Stimulated activated CD4-positive, alpha-beta T cell treated with anti-CD3 and anti-CD28 coated beads, Interleukin-1b, Interleukin-23, amount 100 ng/mL, for 1 hour (primary cell): ENCODE data around the gene GGA2.
"Not testable (repeated sequence)": the region's sequence is repeated elsewhere in the genome, so short reads cannot be mapped to it uniquely, and the experiment has no call there.

Experiments used
- DNase-seq, 2 donors: peaks; one replicate each; pipeline ENCODE4 v3.0.0-alpha.2; 2020; ENCODE audit warnings: low read depth in 2 of 2

Gene GGA2, protein sequence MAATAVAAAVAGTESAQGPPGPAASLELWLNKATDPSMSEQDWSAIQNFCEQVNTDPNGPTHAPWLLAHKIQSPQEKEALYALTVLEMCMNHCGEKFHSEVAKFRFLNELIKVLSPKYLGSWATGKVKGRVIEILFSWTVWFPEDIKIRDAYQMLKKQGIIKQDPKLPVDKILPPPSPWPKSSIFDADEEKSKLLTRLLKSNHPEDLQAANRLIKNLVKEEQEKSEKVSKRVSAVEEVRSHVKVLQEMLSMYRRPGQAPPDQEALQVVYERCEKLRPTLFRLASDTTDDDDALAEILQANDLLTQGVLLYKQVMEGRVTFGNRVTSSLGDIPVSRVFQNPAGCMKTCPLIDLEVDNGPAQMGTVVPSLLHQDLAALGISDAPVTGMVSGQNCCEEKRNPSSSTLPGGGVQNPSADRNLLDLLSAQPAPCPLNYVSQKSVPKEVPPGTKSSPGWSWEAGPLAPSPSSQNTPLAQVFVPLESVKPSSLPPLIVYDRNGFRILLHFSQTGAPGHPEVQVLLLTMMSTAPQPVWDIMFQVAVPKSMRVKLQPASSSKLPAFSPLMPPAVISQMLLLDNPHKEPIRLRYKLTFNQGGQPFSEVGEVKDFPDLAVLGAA

DNA sequence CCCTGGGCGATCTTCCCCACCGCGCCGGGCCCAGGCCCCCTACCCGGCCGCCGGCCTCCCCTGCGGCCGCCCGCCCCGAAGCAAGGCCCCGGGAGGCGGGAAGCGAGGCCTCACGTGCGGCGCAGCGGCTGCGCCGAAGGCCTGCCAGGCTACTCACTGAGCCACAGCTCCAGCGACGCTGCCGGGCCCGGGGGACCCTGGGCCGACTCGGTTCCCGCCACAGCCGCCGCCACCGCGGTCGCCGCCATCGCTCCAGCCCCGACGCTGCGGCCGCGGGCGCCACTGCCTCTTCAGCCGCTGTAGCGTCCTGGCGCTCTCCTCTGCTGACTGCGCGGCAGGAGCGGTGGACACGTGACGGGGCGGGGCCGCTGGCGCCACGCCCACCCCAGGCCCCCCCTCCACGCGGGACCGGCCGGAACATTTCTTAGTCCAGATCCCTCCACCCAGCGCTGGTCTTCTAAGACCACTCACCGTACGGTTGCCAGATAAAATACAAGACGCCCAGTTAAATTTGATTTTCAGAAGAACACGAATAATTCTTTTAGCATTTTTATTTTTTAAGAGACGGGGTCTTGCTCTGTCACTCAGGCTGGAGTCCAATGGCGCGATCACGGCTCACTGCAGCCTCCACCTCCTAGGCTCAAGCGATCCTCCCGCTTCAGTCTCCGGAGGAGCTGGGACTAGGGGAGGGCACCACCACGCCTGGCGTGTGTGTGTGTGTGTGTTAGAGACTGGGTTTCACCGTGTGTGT, at the start of gene GGA2:
Gene GGA2 (minus strand): TSS at position 331 of the 751 bp plus-strand sequence. CDS start 83 bp downstream, at position 248.
- DNase-seq: peak; percentile 52 to 74

DNA sequence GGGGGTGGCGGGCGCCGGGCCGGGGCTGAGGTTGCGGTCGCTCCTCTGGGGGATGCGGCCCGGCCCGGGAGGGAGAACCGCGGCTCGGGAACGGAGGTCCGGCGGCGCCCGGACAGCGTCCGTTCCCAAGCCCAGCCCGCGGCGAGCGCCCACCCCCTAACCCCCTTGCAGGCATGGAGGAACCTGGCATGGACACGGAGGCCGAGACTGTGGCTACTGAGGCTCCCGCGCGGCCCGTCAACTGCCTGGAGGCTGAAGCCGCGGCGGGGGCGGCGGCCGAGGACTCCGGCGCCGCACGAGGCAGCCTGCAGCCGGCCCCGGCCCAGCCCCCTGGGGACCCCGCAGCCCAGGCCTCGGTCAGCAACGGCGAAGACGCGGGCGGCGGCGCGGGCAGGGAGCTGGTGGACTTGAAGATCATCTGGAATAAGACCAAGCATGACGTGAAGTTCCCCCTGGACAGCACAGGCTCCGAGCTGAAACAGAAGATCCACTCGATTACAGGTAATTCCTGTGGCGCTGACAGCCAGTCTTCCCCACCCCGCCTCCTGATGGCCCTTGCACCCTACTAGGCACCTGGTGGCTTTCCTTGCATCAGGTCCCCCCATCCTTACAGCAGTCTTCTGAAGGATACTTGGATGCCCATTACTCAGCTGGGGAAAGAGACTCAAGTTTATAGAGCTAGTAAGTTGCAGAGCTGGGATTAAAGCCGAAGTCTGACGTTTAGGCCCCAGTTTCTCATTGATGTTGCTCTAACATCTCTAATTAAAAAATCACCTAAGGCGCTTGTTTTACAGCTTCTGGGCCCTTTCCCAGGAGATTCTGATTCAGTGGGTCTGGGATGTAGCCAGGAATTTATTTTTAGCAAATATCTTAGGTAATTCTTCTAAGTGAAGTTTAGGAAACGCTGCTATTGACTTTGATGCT, 47.7 kb upstream of the GGA2 start:
- no peak for DNase-seq

DNA sequence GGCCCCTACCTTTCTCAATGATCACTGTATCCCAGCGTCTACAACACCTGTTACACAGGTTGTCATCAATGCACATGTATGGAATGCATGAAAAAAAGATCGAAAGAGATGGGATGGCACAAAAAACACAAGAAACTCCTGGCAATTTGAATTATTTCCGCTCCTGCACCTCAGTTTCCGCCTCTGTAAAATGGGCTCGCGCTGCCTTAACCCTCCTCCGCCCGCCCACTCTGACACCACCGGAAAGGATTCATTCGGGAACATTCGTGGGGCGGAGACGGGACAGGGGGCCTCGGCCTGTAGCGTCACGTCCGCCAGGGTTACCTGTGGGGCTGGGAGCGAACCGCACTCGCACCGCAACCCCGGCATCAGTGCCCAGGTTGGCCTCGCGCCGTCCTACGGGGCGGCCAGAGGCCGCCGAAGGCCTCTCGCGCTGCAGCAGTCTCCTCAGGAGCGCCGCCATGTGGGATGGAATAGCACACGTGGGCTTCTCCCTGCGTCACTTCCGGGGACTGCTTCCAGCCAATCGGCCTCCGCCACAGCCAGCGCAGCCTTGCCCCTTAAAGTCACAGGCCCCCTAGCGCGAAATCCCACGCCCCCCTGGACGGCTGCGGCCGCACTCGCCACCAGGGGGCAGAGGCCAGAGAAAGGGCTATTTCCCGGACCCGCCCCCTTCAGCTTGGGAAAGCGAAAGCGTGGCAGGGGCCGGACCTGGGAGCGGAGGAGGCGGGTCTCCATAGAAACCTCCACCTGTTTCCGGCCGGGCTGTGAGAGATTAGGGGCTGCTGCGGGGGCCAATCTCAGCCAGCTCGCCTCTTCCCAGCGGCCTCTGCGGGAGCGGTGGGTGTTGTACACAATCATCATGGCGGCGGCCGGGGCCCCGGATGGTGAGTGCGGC, 46.8 kb upstream of the GGA2 start, which contains the start of the genes EARS2 and UBFD1:
Gene EARS2 (minus strand): TSS at position 470 of the 898 bp plus-strand sequence. CDS start 7 bp downstream, at position 463.
Gene UBFD1 (plus strand): TSS at position 847 of the 898 bp plus-strand sequence. CDS start 16 bp downstream, at position 863.
- DNase-seq: peak; percentile 84 to 96

DNA sequence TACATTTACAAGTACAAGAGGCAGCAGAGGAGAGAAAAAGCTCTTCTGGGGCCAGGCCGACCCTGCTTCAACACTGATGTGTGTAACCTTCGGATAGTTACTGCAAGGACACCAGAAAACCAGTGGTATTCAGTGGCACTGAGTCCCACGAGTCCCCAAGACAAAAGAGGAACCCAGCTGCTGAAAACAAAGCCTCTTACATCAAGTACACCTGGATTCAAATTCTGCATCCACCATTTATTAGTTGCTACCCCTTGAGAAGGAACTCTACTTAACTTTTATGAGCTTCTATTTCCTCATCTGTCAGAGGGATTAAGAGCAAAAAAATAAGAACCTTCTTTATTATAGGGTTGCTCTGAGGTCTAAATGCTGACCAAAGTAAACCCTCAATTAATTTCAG, 44.2 kb upstream of the GGA2 start:
- DNase-seq: no peak

DNA sequence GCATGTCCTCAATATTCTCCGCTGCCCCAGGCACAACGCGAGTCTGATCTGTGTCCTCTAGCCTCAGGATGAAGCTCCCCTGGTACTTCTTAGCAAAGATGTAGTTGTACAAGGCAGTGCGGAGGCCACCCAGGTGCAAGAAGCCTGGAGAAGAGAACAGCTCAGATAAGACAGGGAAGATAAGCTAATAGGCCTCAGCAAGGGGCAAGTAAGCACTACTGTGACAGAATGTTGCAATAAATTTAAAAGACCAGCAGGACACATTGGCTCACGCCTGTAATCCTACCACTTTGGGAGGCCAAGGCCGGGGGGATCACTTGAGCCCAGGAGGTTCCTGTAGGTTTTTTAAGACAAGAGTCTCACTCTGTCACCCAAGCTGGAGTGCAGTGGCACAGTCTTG, 41.9 kb upstream of the GGA2 start:
- no peak for DNase-seq

DNA sequence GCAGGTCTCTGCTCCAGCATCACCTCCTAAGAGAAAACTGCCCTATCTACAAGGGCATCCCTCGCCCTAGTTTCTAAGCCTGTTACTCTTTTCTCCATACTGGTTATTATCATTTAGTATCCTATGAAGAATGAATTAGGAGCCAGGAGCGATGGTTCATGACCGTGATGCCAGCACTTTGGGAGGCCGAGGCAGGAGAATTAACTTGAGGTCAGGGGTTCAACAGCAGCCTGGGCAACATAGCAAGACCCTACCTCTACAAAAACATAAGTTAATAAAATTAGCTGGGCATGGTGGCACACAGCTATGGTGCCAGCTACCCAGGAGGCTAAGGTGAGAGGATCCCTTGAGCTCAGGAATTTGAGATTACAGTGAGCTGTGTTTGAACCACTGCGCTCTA, 39.6 kb upstream of the GGA2 start:
- DNase-seq: no peak

DNA sequence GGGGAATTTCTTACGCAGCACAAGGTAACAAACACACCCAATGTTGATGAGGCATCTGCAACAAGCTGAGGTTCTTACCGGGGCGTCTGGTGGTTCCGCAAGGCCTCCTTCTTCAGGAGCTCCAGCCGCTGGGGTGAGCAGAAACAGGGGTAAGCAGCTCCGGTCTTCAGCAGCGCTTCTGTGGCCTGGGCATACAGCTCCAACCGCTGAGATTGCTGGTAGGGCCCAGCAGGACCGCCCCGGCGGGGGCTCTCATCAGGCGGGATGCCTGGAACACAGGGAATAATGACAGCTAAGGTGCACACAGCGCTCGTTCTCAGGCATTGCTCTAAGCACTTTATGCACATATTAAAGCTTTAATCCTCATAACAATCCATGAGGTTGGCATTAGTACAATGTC, 34.1 kb upstream of the GGA2 start:
- DNase-seq: no peak

DNA sequence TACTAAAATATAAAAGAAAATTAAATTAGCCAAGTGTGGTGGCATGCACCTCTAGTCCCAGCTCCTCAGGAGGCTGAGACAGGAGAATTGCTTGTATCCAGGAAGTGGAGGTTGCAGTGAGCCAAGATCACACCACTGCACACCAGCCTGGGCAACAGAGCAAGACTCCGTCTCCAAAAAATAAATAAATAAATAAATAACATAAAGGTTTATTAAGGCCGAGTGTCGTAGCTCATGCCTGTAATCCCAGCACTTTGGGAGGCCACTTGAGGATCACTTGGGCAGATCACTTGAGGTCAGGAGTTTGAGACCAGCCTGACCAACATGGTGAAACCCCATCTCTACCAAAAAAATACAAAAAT, 30.5 kb upstream of the GGA2 start:
- DNase-seq: not testable (repeated sequence)

DNA sequence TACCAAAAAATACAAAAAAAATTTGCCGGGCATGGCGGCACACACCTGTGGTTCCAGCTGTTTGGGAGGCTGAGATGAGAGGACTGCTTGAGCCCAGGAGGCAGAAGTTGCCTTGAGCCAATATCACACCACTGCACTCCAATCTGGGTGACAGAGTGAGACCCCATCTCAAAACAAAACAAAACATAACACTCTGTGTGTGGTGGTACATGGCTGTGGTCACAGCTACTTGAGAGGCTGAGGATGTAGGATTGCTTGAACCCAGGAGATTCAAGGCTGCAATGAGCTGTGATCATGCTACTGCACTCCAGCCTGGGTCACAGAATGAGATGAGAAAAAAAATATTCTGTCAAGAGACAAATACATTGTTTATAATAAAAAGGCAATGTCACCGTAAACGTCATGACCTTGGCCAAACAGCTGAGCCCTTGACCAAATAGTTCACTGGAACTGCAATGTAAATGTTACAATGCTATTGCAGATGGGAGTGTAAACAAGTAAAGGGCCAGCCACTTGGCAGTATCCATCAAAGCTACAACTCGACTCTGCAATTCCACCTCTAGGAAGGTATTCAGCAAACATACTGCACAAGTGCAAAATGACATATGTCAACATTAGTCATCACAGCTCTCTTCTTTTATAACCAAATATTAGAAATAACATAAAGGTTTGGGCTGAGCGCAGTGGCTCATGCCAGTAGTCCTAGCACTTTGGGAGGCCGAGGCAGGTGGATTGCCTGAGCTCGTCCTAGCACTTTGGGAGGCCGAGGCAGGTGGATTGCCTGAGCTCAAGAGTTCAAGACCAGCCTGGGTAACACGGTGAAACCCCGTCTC, 29.9 kb upstream of the GGA2 start:
- DNase-seq: no peak

DNA sequence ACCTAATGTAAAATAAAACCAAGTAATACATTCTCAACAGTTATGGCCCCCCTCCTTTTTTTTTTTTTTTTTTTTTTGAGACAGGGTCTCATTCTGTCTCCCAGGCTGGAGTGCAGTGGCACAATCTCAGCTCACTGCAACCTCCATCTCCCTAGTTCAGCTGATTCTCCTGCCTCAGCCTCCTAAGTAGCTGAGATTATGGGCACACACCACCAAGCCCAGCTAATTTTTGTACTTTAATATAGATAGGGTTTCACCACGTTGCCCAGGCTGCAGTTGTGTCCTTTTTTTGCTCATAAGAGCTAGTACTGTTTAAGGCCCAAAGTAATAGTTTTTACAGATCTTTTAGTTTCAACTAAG, 28.6 kb upstream of the GGA2 start:
- no peak for DNase-seq

DNA sequence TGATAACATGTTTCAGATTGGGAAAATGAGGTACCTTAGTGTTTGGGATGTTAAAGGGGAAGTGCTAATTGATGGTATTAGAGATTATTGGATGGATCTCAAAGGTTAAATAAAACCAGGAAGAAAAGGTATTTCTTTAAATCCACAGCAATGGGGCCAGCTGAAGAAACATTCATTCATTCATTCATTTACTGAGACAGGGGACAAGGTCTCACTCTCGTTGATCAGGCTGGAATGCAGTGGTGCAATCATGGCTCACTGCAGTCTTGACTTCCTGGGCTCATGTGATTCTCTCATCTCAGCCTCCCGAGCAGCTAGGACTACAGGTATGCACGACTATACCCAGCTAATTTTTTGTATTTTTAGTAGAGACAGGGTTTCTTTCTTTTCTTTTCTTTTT, 27.1 kb upstream of the GGA2 start:
- DNase-seq: no peak

DNA sequence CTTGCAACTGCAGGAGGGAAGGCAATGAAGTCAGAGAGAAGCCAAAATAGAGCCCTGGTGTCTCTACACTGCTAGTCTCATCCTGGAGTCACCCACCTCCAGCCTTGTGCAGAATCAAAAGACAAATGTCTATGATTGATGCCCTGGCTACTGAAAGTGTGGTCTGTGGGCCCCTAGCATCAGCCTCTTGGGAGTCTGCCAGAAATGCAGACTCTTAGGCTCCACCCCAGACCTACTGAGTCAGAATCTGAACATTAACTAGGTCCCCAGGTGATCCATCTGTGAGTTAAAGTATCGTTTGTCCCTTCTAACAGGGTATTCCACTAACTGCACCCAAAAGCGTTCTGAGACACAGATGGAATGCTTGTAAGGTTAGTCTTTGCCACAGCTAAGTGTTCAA, 25.6 kb upstream of the GGA2 start:
- no peak for DNase-seq

DNA sequence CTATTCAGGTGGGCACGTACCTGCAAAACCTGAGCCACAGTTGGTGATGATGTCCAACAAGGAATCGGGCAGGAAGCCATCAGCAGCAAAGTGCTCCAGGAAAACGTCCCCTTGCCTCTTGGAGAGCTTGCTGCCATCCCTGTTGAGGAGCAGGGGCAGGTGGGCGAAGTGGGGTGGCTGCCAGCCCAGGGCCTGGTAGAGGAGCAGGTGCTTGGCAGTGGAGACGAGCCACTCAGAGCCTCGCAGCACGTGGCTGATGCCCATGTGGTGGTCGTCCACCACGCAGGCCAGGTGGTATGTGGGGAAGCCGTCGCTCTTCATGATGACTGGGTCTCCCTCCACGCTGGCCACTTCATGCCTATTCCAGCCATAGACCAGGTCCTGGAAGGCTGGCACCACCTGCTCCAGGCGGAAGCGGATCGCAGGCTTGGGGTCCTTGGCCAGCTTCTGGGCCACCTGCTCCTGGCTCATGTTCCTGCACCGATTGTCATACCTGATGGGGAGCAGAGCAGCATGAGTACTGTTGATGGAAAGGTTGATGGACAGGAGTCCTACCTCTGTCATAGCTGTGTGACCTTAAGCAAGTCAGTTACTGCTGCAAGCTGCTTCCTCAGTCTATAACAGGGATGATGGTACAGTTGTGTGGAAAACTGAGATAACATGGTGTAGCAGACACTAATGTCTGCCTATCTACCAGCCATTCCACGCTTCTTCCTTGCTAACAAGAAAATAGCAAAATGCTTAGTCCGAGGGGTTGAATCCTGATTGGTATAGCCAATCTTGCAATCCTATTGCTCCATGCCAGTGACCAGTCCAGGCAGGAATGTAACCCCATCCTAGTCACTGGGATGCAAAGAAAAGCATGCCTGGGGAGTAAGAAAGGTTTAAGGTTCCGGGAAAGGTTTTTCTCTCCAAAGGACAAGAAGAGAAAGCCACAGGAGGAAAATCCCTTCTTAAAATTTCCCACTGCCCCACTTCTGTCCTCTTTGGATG, 24.9 kb upstream of the GGA2 start:
- no peak for DNase-seq

DNA sequence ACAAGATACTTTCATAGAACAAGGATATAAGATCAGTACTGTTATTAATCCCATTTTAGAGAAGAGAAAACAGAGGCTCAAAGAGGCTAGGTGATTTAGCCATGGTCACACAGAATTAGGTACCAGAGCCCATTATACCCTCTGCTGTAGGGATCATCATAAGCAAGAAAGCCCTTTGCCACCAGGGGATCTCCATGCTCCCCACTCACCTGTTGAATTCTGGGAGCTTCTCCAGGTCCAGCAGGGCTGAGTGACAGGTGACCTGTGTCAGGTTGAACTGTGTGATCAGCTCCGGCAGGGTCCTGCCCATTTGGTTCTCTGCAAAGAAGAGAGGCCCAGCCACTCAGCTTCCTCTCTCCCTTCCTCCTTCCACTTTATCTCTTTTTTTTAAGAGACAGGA, 22.2 kb upstream of the GGA2 start:
- DNase-seq: no peak

DNA sequence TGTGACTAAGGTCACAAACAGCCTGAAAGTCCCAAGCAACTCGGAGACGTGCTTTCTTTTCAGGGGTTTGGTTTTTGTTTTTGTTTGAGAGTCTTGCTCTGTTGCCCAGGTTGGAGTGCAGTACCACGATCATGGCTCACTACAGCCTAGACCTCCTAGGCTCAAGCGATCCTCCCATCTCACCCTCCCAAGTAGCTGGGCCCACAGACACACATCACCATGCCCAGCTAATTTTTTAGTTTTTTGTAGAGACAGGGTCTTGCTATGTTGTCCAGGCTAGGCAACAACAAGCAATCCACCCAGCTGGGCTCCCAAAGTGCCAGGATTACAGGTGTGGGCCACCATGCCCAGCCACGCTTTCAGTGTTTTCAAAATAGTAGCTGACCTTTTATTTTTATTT, 19.8 kb upstream of the GGA2 start:
- DNase-seq: no peak

DNA sequence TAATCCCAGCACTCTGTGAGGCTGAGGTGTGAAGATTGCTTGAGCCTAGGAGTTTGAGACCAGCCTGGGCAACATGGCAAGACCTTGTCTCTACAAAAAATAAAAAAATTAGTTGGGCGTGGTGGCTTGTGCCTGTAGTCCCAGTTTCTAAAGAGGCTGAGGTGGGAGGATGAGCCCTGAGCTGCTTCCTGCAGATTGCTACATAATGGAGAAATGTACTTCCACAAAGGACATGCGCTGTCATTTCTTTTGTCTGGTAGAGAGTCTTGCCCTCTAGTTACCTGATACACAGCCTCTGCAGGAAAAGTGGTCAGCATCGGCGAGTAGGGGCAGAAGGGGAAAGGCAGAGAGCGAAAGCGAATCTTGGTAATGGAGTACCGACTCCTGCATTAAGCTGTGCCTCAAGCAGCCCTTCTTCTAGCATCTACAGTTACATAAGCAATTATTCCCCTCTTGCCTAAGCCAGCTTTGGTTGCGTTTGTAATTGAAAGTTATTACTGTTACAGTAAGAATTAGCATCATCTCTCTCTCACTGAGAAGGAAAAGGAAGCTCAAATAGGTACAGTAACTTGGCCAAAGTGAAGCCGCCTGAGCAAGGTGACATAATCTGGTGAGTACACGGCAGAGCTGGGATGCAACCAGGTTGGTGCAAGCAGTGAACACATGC, 18.5 kb upstream of the GGA2 start:
- no peak for DNase-seq

DNA sequence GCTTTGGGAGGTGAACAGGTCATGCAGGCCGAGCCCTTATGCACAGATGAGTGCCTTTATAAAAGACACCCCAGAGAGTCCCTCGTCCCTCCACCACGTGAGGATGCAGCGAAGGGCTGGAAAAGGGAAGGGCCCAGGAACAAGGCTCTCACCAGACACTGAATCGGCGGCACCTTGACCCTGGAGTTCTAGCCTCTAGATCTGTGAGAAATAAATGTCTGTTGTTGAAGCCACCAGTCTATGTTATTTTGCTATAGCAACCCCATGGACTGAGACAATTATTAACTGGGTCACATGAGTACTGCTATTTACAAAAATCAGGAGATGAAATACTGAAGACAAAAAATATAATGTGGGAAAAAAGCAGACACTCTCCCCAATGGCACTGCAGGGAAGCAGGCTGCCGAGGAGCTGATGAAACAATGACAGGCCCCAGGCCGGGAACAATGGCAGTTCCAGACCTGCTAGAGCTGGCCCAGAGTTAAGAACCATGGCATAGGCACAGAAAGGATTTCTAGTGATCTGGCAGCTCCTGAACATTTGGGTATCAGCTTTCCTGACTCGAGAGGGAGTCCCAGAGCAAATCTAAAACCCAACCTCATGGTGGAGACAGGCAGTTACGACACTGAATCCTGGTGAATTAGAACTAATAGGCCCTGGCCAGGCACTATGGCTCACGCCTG, 17.8 kb upstream of the GGA2 start:
- no peak for DNase-seq
